Kidney (tissue), 14 donors: ENCODE results near the gene KLHL2. TPM values are rescaled to one million over a fixed set of nuclear protein-coding genes. Genes with fewer than 3 reads are reported as not detected.

ENCODE experiments used
- DNase-seq, 5 donors: peaks; one replicate each; pipeline ENCODE4 v3.0.0-alpha.2; 2013 to 2020
- FAIRE-seq: peaks from 2 replicates; lab custom pipeline; 2012; peaks lifted over from hg19 to GRCh38; lab: Jason Lieb, UNC
- H3K27ac ChIP-seq, 2 donors: one replicate each; pipeline ENCODE4 v1.7.0; 2013; ENCODE audit warnings: low read depth in 2 of 2, low read length in 2 of 2, inconsistent platforms in 1 of 2
- H3K27me3 ChIP-seq: one replicate; pipeline ENCODE4 v1.7.1; 2013; ENCODE audit warnings: low read length, inconsistent platforms; ENCODE audit not compliant: control insufficient read depth, insufficient read depth
- H3K36me3 ChIP-seq, 3 donors: one replicate each; pipeline versions ENCODE4 v1.7.0 to v1.7.1; 2013; ENCODE audit warnings: low read length in 3 of 3, control low read depth in 1 of 3, inconsistent platforms in 1 of 3; ENCODE audit not compliant: insufficient read depth in 3 of 3, control insufficient read depth in 2 of 3
- H3K4me1 ChIP-seq, 3 donors: one replicate each; pipeline versions ENCODE4 v1.7.0 to v1.7.1; 2013; ENCODE audit warnings: low read length in 3 of 3, inconsistent platforms in 1 of 3, low read depth in 1 of 3; ENCODE audit not compliant: control insufficient read depth in 2 of 3, insufficient read depth in 2 of 3
- H3K4me3 ChIP-seq, 3 donors: one replicate each; pipeline versions ENCODE4 v1.7.0 to v1.8.1; 2013; ENCODE audit warnings: low read length in 3 of 3, control low read depth in 1 of 3, inconsistent platforms in 1 of 3
- H3K9ac ChIP-seq, 3 donors: one replicate each; pipeline versions ENCODE4 v1.7.0 to v1.7.1; 2013; ENCODE audit warnings: low read length in 3 of 3, control low read depth in 1 of 3, inconsistent platforms in 1 of 3
- H3K9me3 ChIP-seq, 3 donors: one replicate each; pipeline versions ENCODE4 v1.7.0 to v1.7.1; 2013; ENCODE audit warnings: low read length in 3 of 3, control low read depth in 1 of 3, inconsistent platforms in 1 of 3; ENCODE audit not compliant: control insufficient read depth in 2 of 3, insufficient read depth in 1 of 3
- intact Hi-C: fragments of 100-400 bp; cut with DNase I; formaldehyde crosslinking; loops from one replicate; pipeline ENCODE4 v1.11.1; 2022
- polyA plus RNA-seq: library from polyadenylated mRNA; stranded (reverse); fragments of 350-450 nt; fragmentation: Illumina TruSeq; extraction: RNeasy Lipid Tissue Mini Kit (QIAGEN cat#74804); gene quantifications from one replicate; pipeline ENCODE4 v1.2.3, GENCODE V29; 2014; ENCODE audit warnings: low read depth, low replicate concordance; ENCODE audit not compliant: insufficient read depth
- total RNA-seq: library from RNA; stranded (reverse); fragmentation: NEBNext Ultra II Directional; extraction: Animal tissue kit (Norgen Biotek cat#: 25700); gene quantifications from one replicate; pipeline ENCODE4 v1.2.1, GENCODE V29; 2021
- TF ChIP-seq, protein P1 (sequence below): IDR thresholded peaks from 3 replicates; pipeline ENCODE4 v1.5.1; 2012; ENCODE audit warnings: mild to moderate bottlenecking, moderate library complexity, borderline replicate concordance; ENCODE audit not compliant: insufficient read depth; ENCODE audit errors: extremely low read depth
- donor health status: control.
- donor health status: control.
- donor health status: control.
- donor health status: control.
- donor health status: control.
- donor health status: DM: yes; HTN: yes; CAD: no.
- donor health status: Normal renal cell carcinoma (clear cell type).

KLHL2 gene
- total and polyA plus RNA-seq, 2 donors from 2014 or later = 11.5 to 44.4 TPM

DNA sequence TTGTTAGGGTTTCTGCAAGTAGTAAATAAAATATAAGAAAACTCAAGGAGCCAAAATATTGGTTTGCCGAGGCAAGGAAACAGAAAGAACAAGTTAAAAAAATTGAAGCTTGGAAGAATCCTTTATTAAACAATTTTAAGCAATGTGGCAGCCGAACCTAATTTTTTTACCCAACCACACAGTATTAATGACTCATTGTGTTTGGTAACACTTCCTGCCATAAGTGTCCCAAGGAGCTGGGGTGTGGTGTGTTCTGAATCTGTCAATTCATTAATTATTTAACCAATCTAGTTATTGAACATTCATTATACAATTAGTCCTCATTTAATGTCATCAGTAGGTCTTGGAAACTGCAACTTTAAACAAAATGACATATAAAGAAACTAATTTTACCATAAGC, 152.1 kb downstream of the KLHL2 start:
- FAIRE-seq (no peak), DNase-seq (no peak)
- H3K27ac ChIP-seq = no peak overlapping the region
- intact Hi-C loops = no loop called here
- no peaks in the 10 kb centered on the region for H3K4me1 ChIP-seq
- H3K9me3 ChIP-seq = no peaks in the 10 kb centered on the region
- no peaks in the 10 kb centered on the region for H3K27me3 ChIP-seq
- no peaks in the 10 kb centered on the region for H3K36me3 ChIP-seq
- no peak overlapping the region for H3K4me3 ChIP-seq
- H3K9ac ChIP-seq = no peak overlapping the region
- TF ChIP-seq, protein P1, sequence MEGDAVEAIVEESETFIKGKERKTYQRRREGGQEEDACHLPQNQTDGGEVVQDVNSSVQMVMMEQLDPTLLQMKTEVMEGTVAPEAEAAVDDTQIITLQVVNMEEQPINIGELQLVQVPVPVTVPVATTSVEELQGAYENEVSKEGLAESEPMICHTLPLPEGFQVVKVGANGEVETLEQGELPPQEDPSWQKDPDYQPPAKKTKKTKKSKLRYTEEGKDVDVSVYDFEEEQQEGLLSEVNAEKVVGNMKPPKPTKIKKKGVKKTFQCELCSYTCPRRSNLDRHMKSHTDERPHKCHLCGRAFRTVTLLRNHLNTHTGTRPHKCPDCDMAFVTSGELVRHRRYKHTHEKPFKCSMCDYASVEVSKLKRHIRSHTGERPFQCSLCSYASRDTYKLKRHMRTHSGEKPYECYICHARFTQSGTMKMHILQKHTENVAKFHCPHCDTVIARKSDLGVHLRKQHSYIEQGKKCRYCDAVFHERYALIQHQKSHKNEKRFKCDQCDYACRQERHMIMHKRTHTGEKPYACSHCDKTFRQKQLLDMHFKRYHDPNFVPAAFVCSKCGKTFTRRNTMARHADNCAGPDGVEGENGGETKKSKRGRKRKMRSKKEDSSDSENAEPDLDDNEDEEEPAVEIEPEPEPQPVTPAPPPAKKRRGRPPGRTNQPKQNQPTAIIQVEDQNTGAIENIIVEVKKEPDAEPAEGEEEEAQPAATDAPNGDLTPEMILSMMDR = no peak

DNA sequence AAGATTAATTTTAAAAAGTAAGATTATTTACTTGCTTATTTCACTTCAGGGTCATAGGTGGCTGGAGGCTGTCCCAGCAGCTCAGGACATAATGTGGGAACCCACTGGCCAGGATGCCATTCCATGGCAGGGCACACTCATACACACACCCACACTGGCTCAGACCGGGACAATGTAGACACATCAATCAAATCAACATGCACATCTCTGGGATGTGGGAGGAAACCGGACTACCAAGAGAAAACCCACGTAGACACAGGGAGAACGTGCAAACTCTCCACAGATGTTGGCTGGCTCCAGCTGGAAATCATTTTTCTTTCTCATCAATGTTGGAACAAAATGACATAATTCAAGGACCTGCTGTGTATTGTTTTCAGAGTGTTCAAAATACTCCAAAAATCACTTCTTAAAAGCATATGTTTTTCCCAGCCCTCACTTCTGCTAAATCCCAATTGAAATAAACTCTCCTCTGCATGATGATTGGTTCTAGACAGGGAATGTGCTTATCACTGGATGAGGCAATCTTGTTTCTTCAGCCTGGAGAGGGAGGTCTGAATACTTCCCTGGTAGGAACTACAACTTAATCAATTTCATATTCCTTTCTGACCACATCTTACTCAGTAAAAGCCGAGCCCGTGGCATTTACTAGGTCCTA, 152.8 kb downstream of the KLHL2 start:
- no peak for FAIRE-seq
- no peaks in the 10 kb centered on the region for H3K9me3 ChIP-seq
- no peaks in the 10 kb centered on the region for H3K4me1 ChIP-seq
- intact Hi-C loops = no loop called here
- H3K4me3 ChIP-seq = no peak overlapping the region
- no peak for DNase-seq
- H3K27me3 ChIP-seq = no peaks in the 10 kb centered on the region
- H3K9ac ChIP-seq = no peak overlapping the region
- no peak overlapping the region for H3K27ac ChIP-seq
- TF ChIP-seq, protein P1 = no peak
- H3K36me3 ChIP-seq = no peaks in the 10 kb centered on the region

DNA sequence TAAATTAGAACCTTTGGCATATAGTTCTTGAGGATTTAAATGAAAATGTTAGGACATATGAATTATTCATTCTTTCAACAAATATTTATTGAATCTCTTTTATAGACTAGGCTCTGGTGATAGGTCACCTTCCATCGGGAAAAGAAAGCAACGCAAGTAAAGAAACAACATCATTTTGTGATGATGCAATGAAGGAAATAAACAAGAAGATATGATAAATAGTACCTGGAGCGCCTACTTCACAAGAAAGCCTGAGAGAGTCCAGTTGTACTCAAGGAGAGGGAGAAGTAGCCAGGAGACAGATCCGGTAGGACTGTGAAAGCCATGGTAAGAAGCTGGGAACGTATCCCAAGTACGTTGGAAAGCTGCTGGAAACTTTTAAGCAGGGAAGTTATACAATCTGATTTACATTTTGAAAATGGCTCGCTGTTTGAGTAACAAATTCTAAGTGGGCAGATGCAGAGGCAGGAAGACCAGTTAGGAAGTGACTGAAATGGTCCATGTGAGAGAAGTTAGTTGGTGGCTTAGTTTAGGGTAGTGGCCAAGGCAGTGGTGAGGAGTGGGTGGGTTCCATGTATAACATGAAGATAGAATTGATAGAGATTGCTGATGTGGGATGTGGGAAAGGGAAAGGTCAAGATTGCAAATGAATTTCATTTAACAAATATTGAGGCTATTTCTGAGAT, 153.8 kb downstream of the KLHL2 start:
- no peak overlapping the region for H3K9ac ChIP-seq
- DNase-seq = no peak
- TF ChIP-seq, protein P1 = no peak
- H3K36me3 ChIP-seq = no peaks in the 10 kb centered on the region
- no peak for FAIRE-seq
- no peak overlapping the region for H3K4me3 ChIP-seq
- intact Hi-C loops = no loop called here
- no peak overlapping the region for H3K27ac ChIP-seq
- H3K4me1 ChIP-seq = no peaks in the 10 kb centered on the region
- no peaks in the 10 kb centered on the region for H3K27me3 ChIP-seq
- H3K9me3 ChIP-seq = no peaks in the 10 kb centered on the region
